Right lobe of liver (tissue), 6 donors: ENCODE results near the gene AQR. TPM values are rescaled to one million over a fixed set of nuclear protein-coding genes. Genes with fewer than 3 reads are reported as not detected.
"Not testable (repeated sequence)": the region's sequence is repeated elsewhere in the genome, so short reads cannot be mapped to it uniquely, and the experiment has no call there.

Experiments
- ATAC-seq, 4 donors: fragments of 200-7000 bp; cut with Tn5 transposase; one replicate each; pipeline ENCODE4 v1.9.1; 2020; ENCODE audit warnings: mild to moderate bottlenecking in 4 of 4, moderate library complexity in 4 of 4
- DNase-seq, 3 donors: peaks; one replicate each; pipeline ENCODE4 v3.0.0-alpha.2; 2020
- H3K27ac ChIP-seq, 3 donors: fragments of 200-600 bp; one replicate each; pipeline ENCODE4 v1.8.0; 2022
- H3K27me3 ChIP-seq, 2 donors: fragments of 200-600 bp; one replicate each; pipeline ENCODE4 v1.8.0; 2022
- H3K36me3 ChIP-seq, 4 donors: fragments of 200-600 bp; sonication (generic) in 1 of 4; one replicate each; pipeline versions ENCODE4 v1.5.1 to v1.8.0; 2017 to 2022; ENCODE audit warnings: control low read depth in 1 of 4
- H3K4me1 ChIP-seq, 4 donors: fragments of 200-600 bp; sonication (generic) in 1 of 4; one replicate each; pipeline versions ENCODE4 v1.5.1 to v1.8.0; 2017 to 2022; ENCODE audit warnings: control low read depth in 1 of 4
- H3K4me3 ChIP-seq, 3 donors: fragments of 200-600 bp; one replicate each; pipeline ENCODE4 v1.8.0; 2022
- H3K9me3 ChIP-seq, 4 donors: fragments of 200-600 bp; sonication (generic) in 1 of 4; one replicate each; pipeline versions ENCODE4 v1.5.1 to v1.8.0; 2017 to 2022; ENCODE audit warnings: control low read depth in 1 of 4
- CTCF ChIP-seq, 4 donors: fragments of 200-600 bp in 3 of 4; fragments of 450-650 bp in 1 of 4; IDR thresholded peaks; one replicate each; pipeline versions ENCODE4 v1.5.1 to v1.8.0; 2016 to 2022; ENCODE audit warnings: antibody characterized with exemption in 4 of 4, mild to moderate bottlenecking in 2 of 4
- POLR2A ChIP-seq: fragments of 450-650 bp; IDR thresholded peaks from one replicate; pipeline ENCODE4 v1.6.1; 2017; ENCODE audit warnings: antibody characterized with exemption, mild to moderate bottlenecking
- WGBS: methylation state at CpG from one replicate; pipeline ENCODE4 v1.1.6; 2018; ENCODE audit warnings: low coverage, low lambda C conversion rate; ENCODE audit not compliant: insufficient coverage; ENCODE audit errors: missing lambda C conversion rate; 5-methylcytosine and 5-hydroxymethylcytosine counted together
- intact Hi-C, 2 donors: fragments of 100-400 bp; cut with DNase I; formaldehyde crosslinking; loops; one replicate each; pipeline versions ENCODE4 v1.11.2 to v1.14.1; 2022
- total RNA-seq, 6 experiments: library from RNA; depleted of rRNA in 2 of 6; stranded (reverse); fragments of >200 nt in 2 of 6; fragmentation: NEBNext Ultra II Directional in 3 of 6; extraction: Animal tissue kit (Norgen Biotek cat#: 25700) in 3 of 6; gene quantifications; one replicate each; pipeline versions ENCODE4 v1.1.0 to v1.2.4, GENCODE V29; 2016 to 2023
- donor health status: DM: no; HTN: yes; CAD: no.
- donor health status: DM: no; HTN: no; CAD: no.
- donor health status: DM: no; HTN: no; CAD: no.
- donor health status: DM: no; HTN: yes; CAD: no.
- donor health status: DM: no; HTN: yes; CAD: no.

AQR gene
- total RNA-seq, 6 experiments from 2014 or later = 9.1 to 15.3 (median 11.8) TPM

GRCh38 chr15:34942363-34942762 is 27.2 kb downstream of the AQR start:
- DNase-seq = no peak
- Histone ChIP-seq H3K4me1 (no peaks in the 10 kb centered on the region), H3K9me3 (no peaks in the 10 kb centered on the region), H3K4me3 (no peak overlapping the region), H3K27ac (no peak overlapping the region), H3K36me3 (peaks cover 0 to 45% (median 5%) of the 10 kb centered on the region in 4 donors), H3K27me3 (no peaks in the 10 kb centered on the region)
- WGBS = 40% methylated on average over 6 of the region's 6 CpGs
- TF ChIP-seq CTCF (IDR thresholded peaks at IDR 0.05) (no peak), POLR2A (no peak)
- ATAC-seq = no peak
- intact Hi-C loops = no loop called here

GRCh38 chr15:34941831-34942230 is 27.7 kb downstream of the AQR start:
- peaks cover 0 to 44% (median 5%) of the 10 kb centered on the region in 4 donors for H3K36me3 ChIP-seq
- WGBS = 71% methylated on average over 3 of the region's 3 CpGs

GRCh38 chr15:34941185-34941698 is 28.3 kb downstream of the AQR start:
- no peak for TF ChIP-seq POLR2A
- no peak for TF ChIP-seq CTCF (IDR thresholded peaks at IDR 0.05)
- no peak for DNase-seq
- H3K36me3 ChIP-seq = peaks cover 0 to 45% (median 5%) of the 10 kb centered on the region in 4 donors
- H3K4me1 ChIP-seq = no peaks in the 10 kb centered on the region
- H3K27me3 ChIP-seq = no peaks in the 10 kb centered on the region
- no peaks in the 10 kb centered on the region for H3K9me3 ChIP-seq
- no peak overlapping the region for H3K27ac ChIP-seq
- WGBS = 95% methylated on average over 2 of the region's 2 CpGs
- intact Hi-C loops = no loop called here
- no peak for ATAC-seq
- no peak overlapping the region for H3K4me3 ChIP-seq

More at GRCh38 chr15:34941831-34942230, 27.7 kb downstream of the AQR start:
- Histone ChIP-seq H3K27ac (no peak overlapping the region), H3K4me3 (no peak overlapping the region), H3K4me1 (no peaks in the 10 kb centered on the region), H3K9me3 (no peaks in the 10 kb centered on the region), H3K27me3 (no peaks in the 10 kb centered on the region)
- no peak for ATAC-seq
- DNase-seq = no peak
- TF ChIP-seq CTCF (IDR thresholded peaks at IDR 0.05) (no peak), POLR2A (no peak)
- intact Hi-C loops = no loop called here

- Histone ChIP-seq H3K27me3 (no peaks in the 10 kb centered on the region), H3K36me3 (peaks cover 0 to 61% (median 20%) of the 10 kb centered on the region in 4 donors), H3K4me1 (no peaks in the 10 kb centered on the region), H3K27ac (no peak overlapping the region), H3K4me3 (no peak overlapping the region), H3K9me3 (no peaks in the 10 kb centered on the region)
- DNase-seq = no peak
- no peak for ATAC-seq
- TF ChIP-seq POLR2A (no peak), CTCF (IDR thresholded peaks at IDR 0.05) (no peak)
- 88% methylated on average over 3 of the region's 3 CpGs for WGBS
- intact Hi-C loops = no loop called here
These were observed 36.0 kb downstream of the AQR start for GRCh38 chr15:34933432-34933975.

GRCh38 chr15:34928349-34928748 is 41.2 kb downstream of the AQR start:
- not testable (repeated sequence) for ATAC-seq, H3K4me1 ChIP-seq, H3K9me3 ChIP-seq, H3K27me3 ChIP-seq, H3K27ac ChIP-seq, H3K4me3 ChIP-seq, DNase-seq
- intact Hi-C loops = loop anchor here in 1 of 2 donors (10.0 kb wide), 1 partner anchor 224 kb away; no protein-coding TSS in a partner anchor
- 96% methylated on average over 6 of the region's 6 CpGs for WGBS
- peaks cover 0 to 61% (median 23%) of the 10 kb centered on the region in 4 donors for H3K36me3 ChIP-seq
